ENCODE results near the gene TTYH3. TPM values are rescaled to one million over a fixed set of nuclear protein-coding genes. Genes with fewer than 3 reads are reported as not detected.

TTYH3 gene
- total and polyA plus RNA-seq, 9 of the 15 experiments (the other 6 are each of a cell fraction or from before 2014, with no cell fraction given) = 0.01 to 5.5 (median 1.1) TPM

DNA sequence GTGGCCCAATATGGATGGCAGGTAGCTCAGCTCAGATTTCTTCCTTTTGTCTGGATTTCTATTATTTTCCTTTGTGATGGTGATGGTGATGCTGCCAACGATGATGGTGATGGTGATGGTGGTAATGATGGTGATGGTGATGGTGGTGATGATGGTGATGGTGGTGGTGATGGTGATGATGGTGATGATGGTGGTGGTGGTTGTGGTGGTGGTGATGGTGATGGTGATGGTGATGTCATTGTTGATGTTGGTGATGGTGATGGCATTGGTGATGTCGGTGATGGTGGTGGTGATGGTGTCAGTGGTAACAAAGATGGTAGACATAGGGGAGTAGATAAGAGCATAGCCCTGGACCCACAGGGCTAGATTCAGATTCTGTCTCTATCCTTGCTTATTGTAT is 25.4 kb downstream of the TTYH3 start (continued):
- TF ChIP-seq PHF21A (IDR thresholded peaks at IDR 0.05; ENCODE audit: borderline replicate concordance, low read depth) (no peak), ZNF764 (CRISPR knock-in tag; IDR thresholded peaks at IDR 0.05; ENCODE audit: low read depth) (no peak), ZNF184 (CRISPR knock-in tag; IDR thresholded peaks at IDR 0.05) (no peak)

GRCh38 chr7:2657920-2658671 is 26.3 kb downstream of the TTYH3 start:
- TF ChIP-seq THRAP3 (IDR thresholded peaks at IDR 0.05; ENCODE audit: borderline replicate concordance) (no peak), ZNF780A (CRISPR knock-in tag; IDR thresholded peaks at IDR 0.05) (no peak), ZBTB33 (CRISPR knock-in tag; IDR thresholded peaks at IDR 0.05) (peak; percentile 71)
- no peak for FAIRE-seq
- CTCF ChIA-PET (ENCODE audit: low intra/inter-chr PET ratio) = no interaction called here
- H3K27ac ChIP-seq (ENCODE audit: extremely low read depth, low read depth, low read length) = no peak overlapping the region
- H2AFZ ChIP-seq (ENCODE audit: low read depth, low read length) = no peak overlapping the region
- DNase-seq (ENCODE audit: extremely low read depth in 1 of 4, low spot score in 3 of 4) = no peak
- intact Hi-C loops (cut with micrococcal nuclease) (loop anchor here (10.0 kb wide), 1 partner anchor 93 kb away; no protein-coding TSS in a partner anchor), in situ Hi-C loops (cut with MboI) (no loop called here)
- WGBS (ENCODE audit: insufficient coverage, low coverage, missing lambda C conversion rate) = 36% methylated on average over 24 of the region's 33 CpGs
- no peak overlapping the region for H3K4me2 ChIP-seq (ENCODE audit: insufficient read depth, low read length)
- peaks cover 3% of the 10 kb centered on the region for H3K9me1 ChIP-seq (ENCODE audit: control insufficient read depth, insufficient read depth, low read length)
- no peaks in the 10 kb centered on the region for H3K79me2 ChIP-seq (ENCODE audit: control insufficient read depth, insufficient read depth, low read length)
- no peak overlapping the region; a peak in 1 of 4 replicates for H3K9ac ChIP-seq (ENCODE audit: insufficient read depth in 1 of 2, low read depth in 2 of 2, low read length in 2 of 2)
- H3K4me1 ChIP-seq (replicated peaks in 1 of 2; ENCODE audit: control insufficient read depth in 2 of 2, insufficient read depth in 2 of 2, low read length in 2 of 2) = peaks cover 4 to 60% of the 10 kb centered on the region in 2 experiments
- POLR2A ChIA-PET = interaction anchor here (0.6 to 1.0 kb wide), 3 partner anchors 26 to 1409 kb away, joined by 3 to 4 read pairs (median 4); partner anchors contain the start of gene TTYH3
- H3K4me3 ChIP-seq = no peak overlapping the region
- H3K36me3 ChIP-seq (ENCODE audit: control insufficient read depth, insufficient read depth, low read length) = no peaks in the 10 kb centered on the region
- H3K27me3 ChIP-seq (ENCODE audit: control insufficient read depth in 2 of 2, insufficient read depth in 2 of 2, low read length in 2 of 2) = peaks cover 2 to 17% of the 10 kb centered on the region in 2 experiments; a peak in 2 of 5 replicates
- peaks cover 5% of the 10 kb centered on the region; the same call in 1 of the 2 replicates for H4K20me1 ChIP-seq (replicated peaks; ENCODE audit: control insufficient read depth, insufficient read depth, low read length)
- no peaks in the 10 kb centered on the region for H3K9me3 ChIP-seq (replicated peaks; ENCODE audit: control insufficient read depth, insufficient read depth, low read depth, low read length)
- BruUV-seq (replicated peaks) = no TSS peak
- ATAC-seq = no peak
